ENCODE measurements around the gene MAP2K3.
"Not testable (repeated sequence)": the region's sequence is repeated elsewhere in the genome, so short reads cannot be mapped to it uniquely, and the experiment has no call there.

Gene MAP2K3

GRCh38 chr17:21306611-21307272, 22.2 kb downstream of the MAP2K3 start:
- not testable (repeated sequence) for H3K14ac ChIP-seq (ENCODE audit: low read length); H3K79me1 ChIP-seq (ENCODE audit: low read depth, low read length); H3K4me1 ChIP-seq (ENCODE audit: control insufficient read depth in 2 of 2, insufficient read depth in 1 of 2, low read depth in 1 of 2, low read length in 2 of 2); H4K91ac ChIP-seq (ENCODE audit: low read depth, low read length, poor library complexity); H2BK120ac ChIP-seq (ENCODE audit: low read depth, low read length); H2BK15ac ChIP-seq (ENCODE audit: low read length); H3K23ac ChIP-seq (ENCODE audit: low read depth, low read length, poor library complexity); DNase-seq (ENCODE audit: low spot score); H3K27me3 ChIP-seq (ENCODE audit: control insufficient read depth in 3 of 3, insufficient read depth in 3 of 3, low read depth in 1 of 3, low read length in 3 of 3); H2AK5ac ChIP-seq (ENCODE audit: low read depth, low read length); H3K4me3 ChIP-seq (ENCODE audit: low read length in 2 of 2); H2AFZ ChIP-seq (ENCODE audit: low read length); H2BK5ac ChIP-seq (ENCODE audit: low read length); H3K18ac ChIP-seq (ENCODE audit: low read length); H3K4ac ChIP-seq (ENCODE audit: low read length); H2BK12ac ChIP-seq (ENCODE audit: low read length); H3K9me3 ChIP-seq (replicated peaks in 1 of 2; ENCODE audit: control insufficient read depth in 2 of 2, insufficient read depth in 1 of 2, low read depth in 1 of 2, low read length in 2 of 2); H3K9ac ChIP-seq (ENCODE audit: low read depth, low read length, poor library complexity); H3K4me2 ChIP-seq (ENCODE audit: insufficient read depth, low read length, poor library complexity, severe bottlenecking); H3K27ac ChIP-seq (replicated peaks; ENCODE audit: low read length); H4K8ac ChIP-seq (ENCODE audit: low read depth, low read length)
- WGBS, 2 donors (ENCODE audit: extremely low coverage in 2 of 2, insufficient read length in 2 of 2, insufficient replicate concordance in 1 of 2) = no CpG with 5 or more reads among the region's 8 CpGs
- H3K36me3 ChIP-seq (replicated peaks in 1 of 2; ENCODE audit: control insufficient read depth in 2 of 2, insufficient read depth in 2 of 2, low read length in 2 of 2) = peaks cover 2 to 12% of the 10 kb centered on the region in 2 donors

GRCh38 chr17:21307273-21307625, 22.7 kb downstream of the MAP2K3 start:
- H2AFZ ChIP-seq (ENCODE audit: low read length); H2BK120ac ChIP-seq (ENCODE audit: low read depth, low read length); H4K8ac ChIP-seq (ENCODE audit: low read depth, low read length); H3K4ac ChIP-seq (ENCODE audit: low read length); H2BK15ac ChIP-seq (ENCODE audit: low read length); H3K9me3 ChIP-seq (replicated peaks in 1 of 2; ENCODE audit: control insufficient read depth in 2 of 2, insufficient read depth in 1 of 2, low read depth in 1 of 2, low read length in 2 of 2); H2BK5ac ChIP-seq (ENCODE audit: low read length); H3K14ac ChIP-seq (ENCODE audit: low read length); H4K91ac ChIP-seq (ENCODE audit: low read depth, low read length, poor library complexity); H2AK5ac ChIP-seq (ENCODE audit: low read depth, low read length); H3K27me3 ChIP-seq (ENCODE audit: control insufficient read depth in 3 of 3, insufficient read depth in 3 of 3, low read depth in 1 of 3, low read length in 3 of 3); H3K9ac ChIP-seq (ENCODE audit: low read depth, low read length, poor library complexity); H3K23ac ChIP-seq (ENCODE audit: low read depth, low read length, poor library complexity); H3K27ac ChIP-seq (replicated peaks; ENCODE audit: low read length); H3K79me1 ChIP-seq (ENCODE audit: low read depth, low read length); H2BK12ac ChIP-seq (ENCODE audit: low read length); H3K4me1 ChIP-seq (ENCODE audit: control insufficient read depth in 2 of 2, insufficient read depth in 1 of 2, low read depth in 1 of 2, low read length in 2 of 2); H3K4me3 ChIP-seq (ENCODE audit: low read length in 2 of 2); DNase-seq (ENCODE audit: low spot score); H3K4me2 ChIP-seq (ENCODE audit: insufficient read depth, low read length, poor library complexity, severe bottlenecking); H3K18ac ChIP-seq (ENCODE audit: low read length): not testable (repeated sequence)
- no CpG with 5 or more reads among the region's 5 CpGs for WGBS, 2 donors (ENCODE audit: extremely low coverage in 2 of 2, insufficient read length in 2 of 2, insufficient replicate concordance in 1 of 2)
- peaks cover 2 to 12% of the 10 kb centered on the region in 2 donors for H3K36me3 ChIP-seq (replicated peaks in 1 of 2; ENCODE audit: control insufficient read depth in 2 of 2, insufficient read depth in 2 of 2, low read length in 2 of 2)

- H2AFZ ChIP-seq (ENCODE audit: low read length); H2BK5ac ChIP-seq (ENCODE audit: low read length); H3K4ac ChIP-seq (ENCODE audit: low read length); H3K9ac ChIP-seq (ENCODE audit: low read depth, low read length, poor library complexity); H3K27ac ChIP-seq (replicated peaks; ENCODE audit: low read length); H4K91ac ChIP-seq (ENCODE audit: low read depth, low read length, poor library complexity); H3K4me1 ChIP-seq (ENCODE audit: control insufficient read depth in 2 of 2, insufficient read depth in 1 of 2, low read depth in 1 of 2, low read length in 2 of 2); H3K4me2 ChIP-seq (ENCODE audit: insufficient read depth, low read length, poor library complexity, severe bottlenecking); H3K79me1 ChIP-seq (ENCODE audit: low read depth, low read length); H3K4me3 ChIP-seq (ENCODE audit: low read length in 2 of 2); H2BK15ac ChIP-seq (ENCODE audit: low read length); H2BK120ac ChIP-seq (ENCODE audit: low read depth, low read length); H4K8ac ChIP-seq (ENCODE audit: low read depth, low read length); H3K27me3 ChIP-seq (ENCODE audit: control insufficient read depth in 3 of 3, insufficient read depth in 3 of 3, low read depth in 1 of 3, low read length in 3 of 3); H2BK12ac ChIP-seq (ENCODE audit: low read length); H3K9me3 ChIP-seq (replicated peaks in 1 of 2; ENCODE audit: control insufficient read depth in 2 of 2, insufficient read depth in 1 of 2, low read depth in 1 of 2, low read length in 2 of 2); H3K14ac ChIP-seq (ENCODE audit: low read length); H2AK5ac ChIP-seq (ENCODE audit: low read depth, low read length); H3K36me3 ChIP-seq (replicated peaks in 1 of 2; ENCODE audit: control insufficient read depth in 2 of 2, insufficient read depth in 2 of 2, low read length in 2 of 2); DNase-seq (ENCODE audit: low spot score): not testable (repeated sequence)
- WGBS, 2 donors (ENCODE audit: extremely low coverage in 2 of 2, insufficient read length in 2 of 2, insufficient replicate concordance in 1 of 2) = no CpG with 5 or more reads among the region's 6 CpGs
- peak overlapping the region; percentile 60 for H3K23ac ChIP-seq (ENCODE audit: low read depth, low read length, poor library complexity)
- H3K18ac ChIP-seq (ENCODE audit: low read length) = peak overlapping the region; percentile 22
Observed at GRCh38 chr17:21308931-21309381, 24.4 kb downstream of the MAP2K3 start.

GRCh38 chr17:21310061-21310765, 25.7 kb downstream of the MAP2K3 start:
- H3K4me2 ChIP-seq (ENCODE audit: insufficient read depth, low read length, poor library complexity, severe bottlenecking); H3K79me1 ChIP-seq (ENCODE audit: low read depth, low read length); H3K27me3 ChIP-seq (ENCODE audit: control insufficient read depth in 3 of 3, insufficient read depth in 3 of 3, low read depth in 1 of 3, low read length in 3 of 3); H3K36me3 ChIP-seq (replicated peaks in 1 of 2; ENCODE audit: control insufficient read depth in 2 of 2, insufficient read depth in 2 of 2, low read length in 2 of 2); H3K23ac ChIP-seq (ENCODE audit: low read depth, low read length, poor library complexity); H4K91ac ChIP-seq (ENCODE audit: low read depth, low read length, poor library complexity); H4K8ac ChIP-seq (ENCODE audit: low read depth, low read length); H3K18ac ChIP-seq (ENCODE audit: low read length); H2AK5ac ChIP-seq (ENCODE audit: low read depth, low read length); H3K4ac ChIP-seq (ENCODE audit: low read length); H2AFZ ChIP-seq (ENCODE audit: low read length); H3K27ac ChIP-seq (replicated peaks; ENCODE audit: low read length); H2BK15ac ChIP-seq (ENCODE audit: low read length); H3K9ac ChIP-seq (ENCODE audit: low read depth, low read length, poor library complexity); H3K4me3 ChIP-seq (ENCODE audit: low read length in 2 of 2); H3K14ac ChIP-seq (ENCODE audit: low read length); H3K9me3 ChIP-seq (replicated peaks in 1 of 2; ENCODE audit: control insufficient read depth in 2 of 2, insufficient read depth in 1 of 2, low read depth in 1 of 2, low read length in 2 of 2); H3K4me1 ChIP-seq (ENCODE audit: control insufficient read depth in 2 of 2, insufficient read depth in 1 of 2, low read depth in 1 of 2, low read length in 2 of 2); H2BK12ac ChIP-seq (ENCODE audit: low read length); DNase-seq (ENCODE audit: low spot score); H2BK120ac ChIP-seq (ENCODE audit: low read depth, low read length); H2BK5ac ChIP-seq (ENCODE audit: low read length): not testable (repeated sequence)
- WGBS, 2 donors (ENCODE audit: extremely low coverage in 2 of 2, insufficient read length in 2 of 2, insufficient replicate concordance in 1 of 2) = no CpG with 5 or more reads among the region's 16 CpGs

Measured in neuronal stem cell (in vitro differentiated cells).